Karpas-422 (cell line): ENCODE data around the gene POMC. TPM values are rescaled to one million over a fixed set of nuclear protein-coding genes. Genes with fewer than 3 reads are reported as not detected.

Experiments used
- DNase-seq: peaks from one replicate; pipeline ENCODE4 v3.0.0-alpha.2; 2015
- H2AFZ ChIP-seq: fragments of 200-600 bp; sonication (generic); 2 replicates; pipeline ENCODE4 v1.6.1; 2014; ENCODE audit warnings: antibody characterized with exemption, low read length, mixed read lengths
- H3K27ac ChIP-seq: fragments of 200-600 bp; sonication (generic); 2 replicates; pipeline ENCODE4 v1.5.1; 2014; ENCODE audit warnings: mild to moderate bottlenecking, low read length, moderate library complexity
- H3K27me3 ChIP-seq: fragments of 200-600 bp; sonication (generic); 2 replicates; pipeline ENCODE4 v1.6.1; 2014; ENCODE audit warnings: low read length, mixed read lengths
- H3K36me3 ChIP-seq: fragments of 200-600 bp; sonication (generic); 2 replicates; pipeline ENCODE4 v1.6.1; 2014; ENCODE audit warnings: low read length, mixed read lengths; ENCODE audit not compliant: insufficient read depth
- H3K4me1 ChIP-seq: fragments of 200-600 bp; sonication (generic); 2 replicates; pipeline ENCODE4 v1.6.1; 2014; ENCODE audit warnings: mild to moderate bottlenecking, low read length, mixed read lengths
- H3K4me2 ChIP-seq: fragments of 200-600 bp; sonication (generic); 2 replicates; pipeline ENCODE4 v1.6.1; 2014; ENCODE audit warnings: low read length, low read depth, mild to moderate bottlenecking; ENCODE audit not compliant: poor library complexity, severe bottlenecking
- H3K4me3 ChIP-seq: fragments of 200-600 bp; sonication (generic); 2 replicates; pipeline ENCODE4 v1.5.1; 2014; ENCODE audit warnings: mild to moderate bottlenecking, antibody characterized with exemption, low read length, mixed read lengths
- H3K79me2 ChIP-seq: fragments of 200-600 bp; sonication (generic); 2 replicates; pipeline ENCODE4 v1.6.1; 2014; ENCODE audit warnings: mild to moderate bottlenecking, low read length, mixed read lengths
- H3K9ac ChIP-seq: fragments of 200-600 bp; sonication (generic); 2 replicates; pipeline ENCODE4 v1.6.0; 2014; ENCODE audit warnings: low read length
- H3K9me2 ChIP-seq: fragments of 200-600 bp; sonication (generic), shearing (Covaris generic); replicated peaks from 2 replicates; pipeline ENCODE4 v1.6.0; 2014; ENCODE audit warnings: mild to moderate bottlenecking, low read length, moderate library complexity; ENCODE audit not compliant: insufficient read depth
- H3K9me3 ChIP-seq: fragments of 300-700, 200-600 bp; sonication (generic); 2 replicates; pipeline ENCODE4 v1.6.1; 2014; ENCODE audit warnings: low read length, mixed read lengths
- H4K20me1 ChIP-seq: fragments of 200-600 bp; sonication (generic); 2 replicates; pipeline ENCODE4 v1.6.1; 2014; ENCODE audit warnings: mild to moderate bottlenecking, antibody characterized with exemption, low read length, low read depth; ENCODE audit not compliant: insufficient read depth
- total RNA-seq: library from RNA; depleted of rRNA; stranded (reverse); fragments of >200 nt; shearing (Covaris generic); gene quantifications from 2 replicates; pipeline ENCODE4 v1.2.3, GENCODE V29; 2014; ENCODE audit warnings: low replicate concordance

The POMC gene
- total RNA-seq, 1 experiment from 2014 or later = 0.45 TPM

DNA sequence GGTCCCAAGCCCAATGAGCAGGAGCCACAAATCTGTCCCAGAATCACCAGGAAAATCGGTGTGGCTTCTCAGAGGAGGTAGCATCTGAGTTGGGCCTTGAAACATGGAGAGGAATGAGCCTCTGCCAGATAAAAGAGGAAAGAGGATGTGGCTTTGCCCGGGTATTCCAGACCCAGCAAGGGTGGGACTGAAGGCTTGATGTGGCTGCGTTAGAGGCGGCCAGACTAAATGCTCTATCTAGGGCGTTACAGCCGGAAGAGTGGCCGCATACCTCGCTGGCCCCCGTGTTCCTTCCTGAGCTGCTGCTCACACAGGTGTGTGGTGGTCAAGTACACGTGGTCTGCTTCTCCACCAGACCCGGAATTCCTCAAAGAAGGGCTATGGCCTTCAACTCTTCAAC lies 33.9 kb upstream of the POMC start:
- no peaks in the 10 kb centered on the region for H3K4me1 ChIP-seq
- no peak overlapping the region for H3K4me3 ChIP-seq
- no peak for DNase-seq
- H3K9ac ChIP-seq = no peak overlapping the region
- H3K36me3 ChIP-seq = no peaks in the 10 kb centered on the region
- no peak overlapping the region for H3K27ac ChIP-seq
- H4K20me1 ChIP-seq = no peaks in the 10 kb centered on the region
- H3K27me3 ChIP-seq = no peaks in the 10 kb centered on the region
- H3K79me2 ChIP-seq = no peaks in the 10 kb centered on the region
- H2AFZ ChIP-seq = no peak overlapping the region
- no peaks in the 10 kb centered on the region for H3K9me3 ChIP-seq
- H3K4me2 ChIP-seq = no peak overlapping the region
- no peaks in the 10 kb centered on the region for H3K9me2 ChIP-seq

GRCh38 chr2:25201794-25202193 lies 33.4 kb upstream of the POMC start:
- Histone ChIP-seq H3K4me1 (no peaks in the 10 kb centered on the region), H3K9me3 (no peaks in the 10 kb centered on the region), H2AFZ (no peak overlapping the region), H3K79me2 (no peaks in the 10 kb centered on the region), H3K4me2 (no peak overlapping the region), H3K27ac (no peak overlapping the region), H3K27me3 (no peaks in the 10 kb centered on the region), H3K9me2 (no peaks in the 10 kb centered on the region), H3K9ac (no peak overlapping the region), H3K4me3 (no peak overlapping the region), H4K20me1 (no peaks in the 10 kb centered on the region), H3K36me3 (no peaks in the 10 kb centered on the region)
- DNase-seq = no peak

DNA sequence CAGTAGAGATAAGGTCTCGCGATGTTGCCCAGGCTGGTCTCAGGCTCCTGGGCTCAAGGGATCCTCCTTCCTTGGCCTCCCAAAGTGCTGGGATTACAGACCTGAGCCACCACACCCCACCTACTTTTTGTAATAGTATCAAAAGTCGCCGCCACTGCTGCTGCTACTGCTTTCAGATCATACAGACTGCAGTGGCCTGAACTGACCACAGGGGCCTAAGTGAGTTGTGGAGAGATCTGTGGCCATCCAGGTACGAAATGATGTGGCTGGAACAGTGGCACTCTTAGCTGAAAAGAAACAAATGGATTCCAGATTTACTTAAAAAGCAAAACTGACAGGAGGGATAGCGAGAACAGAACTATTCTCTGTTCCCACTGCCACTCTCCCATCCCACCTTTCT lies 32.9 kb upstream of the POMC start:
- Histone ChIP-seq H2AFZ (no peak overlapping the region), H3K4me2 (no peak overlapping the region), H3K4me3 (no peak overlapping the region), H3K36me3 (no peaks in the 10 kb centered on the region), H3K27ac (no peak overlapping the region), H3K9me2 (no peaks in the 10 kb centered on the region), H3K9ac (no peak overlapping the region), H3K4me1 (no peaks in the 10 kb centered on the region), H3K9me3 (no peaks in the 10 kb centered on the region), H3K27me3 (no peaks in the 10 kb centered on the region), H4K20me1 (no peaks in the 10 kb centered on the region), H3K79me2 (no peaks in the 10 kb centered on the region)
- DNase-seq = no peak

GRCh38 chr2:25198576-25198975 lies 30.2 kb upstream of the POMC start:
- H3K79me2 ChIP-seq = no peaks in the 10 kb centered on the region
- no peaks in the 10 kb centered on the region for H3K4me1 ChIP-seq
- no peaks in the 10 kb centered on the region for H3K9me3 ChIP-seq
- H3K9ac ChIP-seq = no peak overlapping the region
- H3K9me2 ChIP-seq = no peaks in the 10 kb centered on the region
- H4K20me1 ChIP-seq = no peaks in the 10 kb centered on the region
- no peak for DNase-seq
- no peak overlapping the region for H3K27ac ChIP-seq
- no peak overlapping the region for H2AFZ ChIP-seq
- no peak overlapping the region for H3K4me2 ChIP-seq
- no peaks in the 10 kb centered on the region for H3K36me3 ChIP-seq
- H3K27me3 ChIP-seq = no peaks in the 10 kb centered on the region
- no peak overlapping the region for H3K4me3 ChIP-seq

- Histone ChIP-seq H3K4me3 (no peak overlapping the region), H2AFZ (no peak overlapping the region), H3K4me1 (no peaks in the 10 kb centered on the region), H4K20me1 (no peaks in the 10 kb centered on the region), H3K36me3 (no peaks in the 10 kb centered on the region), H3K27ac (no peak overlapping the region), H3K79me2 (no peaks in the 10 kb centered on the region), H3K9me3 (no peaks in the 10 kb centered on the region), H3K9ac (no peak overlapping the region), H3K27me3 (no peaks in the 10 kb centered on the region), H3K9me2 (no peaks in the 10 kb centered on the region), H3K4me2 (no peak overlapping the region)
- DNase-seq = no peak
These were observed 29.8 kb upstream of the POMC start for GRCh38 chr2:25198209-25198525.

GRCh38 chr2:25197336-25198208 lies 29.2 kb upstream of the POMC start:
- no peaks in the 10 kb centered on the region for H3K27me3 ChIP-seq
- no peak overlapping the region for H3K27ac ChIP-seq
- no peaks in the 10 kb centered on the region for H4K20me1 ChIP-seq
- no peak overlapping the region for H2AFZ ChIP-seq
- H3K9me2 ChIP-seq = no peaks in the 10 kb centered on the region
- no peaks in the 10 kb centered on the region for H3K9me3 ChIP-seq
- no peak overlapping the region for H3K4me2 ChIP-seq
- no peak for DNase-seq
- H3K79me2 ChIP-seq = no peaks in the 10 kb centered on the region
- no peaks in the 10 kb centered on the region for H3K4me1 ChIP-seq
- H3K36me3 ChIP-seq = no peaks in the 10 kb centered on the region
- no peak overlapping the region for H3K9ac ChIP-seq
- H3K4me3 ChIP-seq = no peak overlapping the region

DNA sequence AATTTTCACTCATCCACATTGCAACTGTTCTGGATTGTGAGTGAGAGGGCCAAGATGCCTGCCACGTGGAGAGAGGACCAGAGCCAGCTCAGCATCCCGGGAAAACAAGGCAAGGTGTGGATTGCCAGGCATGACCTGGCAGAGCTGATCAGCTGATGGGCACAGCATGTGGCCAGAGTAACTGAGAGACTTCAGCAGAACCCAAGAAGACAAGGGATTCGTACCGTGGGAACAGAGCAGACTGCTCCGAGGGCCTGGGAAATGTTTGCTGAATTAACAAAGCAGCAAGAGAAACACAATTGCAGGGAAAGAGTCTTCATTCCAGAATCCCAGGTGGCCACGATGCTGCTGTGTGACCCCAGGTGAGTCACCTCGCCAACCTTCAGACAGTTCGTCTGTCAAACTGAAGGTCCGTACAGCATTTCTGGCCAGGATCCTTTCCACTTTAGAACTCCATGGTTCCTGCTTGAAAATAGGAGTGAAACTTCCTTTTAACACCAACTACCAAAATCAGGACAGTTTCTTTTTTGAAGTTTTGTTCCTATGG lies 26.3 kb upstream of the POMC start:
- no peak for DNase-seq
- Histone ChIP-seq H2AFZ (no peak overlapping the region), H3K9me3 (no peaks in the 10 kb centered on the region), H3K27ac (no peak overlapping the region), H3K79me2 (no peaks in the 10 kb centered on the region), H3K4me2 (no peak overlapping the region), H4K20me1 (no peaks in the 10 kb centered on the region), H3K9ac (no peak overlapping the region), H3K4me1 (no peaks in the 10 kb centered on the region; the same call in 1 of the 2 replicates), H3K27me3 (no peaks in the 10 kb centered on the region), H3K4me3 (no peak overlapping the region), H3K9me2 (no peaks in the 10 kb centered on the region), H3K36me3 (no peaks in the 10 kb centered on the region)

DNA sequence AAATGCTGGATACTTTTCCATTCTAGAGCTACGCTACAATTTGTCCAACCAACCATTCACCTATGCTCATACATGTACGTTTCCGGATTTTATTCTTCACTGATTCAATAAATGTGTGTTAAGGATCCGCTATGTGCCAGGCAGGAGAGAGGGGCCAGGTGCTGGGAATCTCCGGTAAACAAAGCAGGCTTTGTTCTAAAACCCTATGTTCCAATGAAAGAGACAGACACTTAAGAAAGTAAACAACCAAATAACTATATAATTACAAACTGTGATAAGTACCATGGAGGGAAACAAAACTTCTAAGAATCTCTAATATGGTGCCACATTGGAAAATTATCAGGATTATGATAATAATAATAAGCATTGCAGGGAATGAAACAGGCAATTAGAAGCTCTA lies 22.2 kb upstream of the POMC start:
- no peak overlapping the region for H2AFZ ChIP-seq

More for the DNA sequence above, 22.2 kb upstream of the POMC start:
- Histone ChIP-seq H3K4me3 (no peak overlapping the region), H3K4me2 (no peak overlapping the region), H3K4me1 (no peaks in the 10 kb centered on the region; the same call in 1 of the 2 replicates), H4K20me1 (no peaks in the 10 kb centered on the region), H3K27me3 (no peaks in the 10 kb centered on the region), H3K9me2 (no peaks in the 10 kb centered on the region), H3K9ac (no peak overlapping the region), H3K79me2 (no peaks in the 10 kb centered on the region), H3K36me3 (no peaks in the 10 kb centered on the region), H3K27ac (no peak overlapping the region), H3K9me3 (no peaks in the 10 kb centered on the region)
- no peak for DNase-seq
